GM12865 (cell line): ENCODE data around the gene SNX9.

Experiments
- DNase-seq: peaks from one replicate; pipeline ENCODE4 v3.0.0; 2010; ENCODE audit warnings: low read depth
- H3K4me3 ChIP-seq: 2 replicates; pipeline ENCODE4 v1.5.1; 2011; ENCODE audit warnings: mild to moderate bottlenecking, low read depth, low read length, control low read depth
- TF ChIP-seq, protein P1 (sequence below): IDR thresholded peaks from 2 replicates; pipeline ENCODE4 v1.5.1; 2011; ENCODE audit warnings: low read length, control low read depth, low read depth, inconsistent platforms; ENCODE audit not compliant: insufficient read depth; ENCODE audit errors: missing control alignments

SNX9 gene

GRCh38 chr6:157954150-157955117 is 131.4 kb downstream of the SNX9 start:
- TF ChIP-seq, protein P1, sequence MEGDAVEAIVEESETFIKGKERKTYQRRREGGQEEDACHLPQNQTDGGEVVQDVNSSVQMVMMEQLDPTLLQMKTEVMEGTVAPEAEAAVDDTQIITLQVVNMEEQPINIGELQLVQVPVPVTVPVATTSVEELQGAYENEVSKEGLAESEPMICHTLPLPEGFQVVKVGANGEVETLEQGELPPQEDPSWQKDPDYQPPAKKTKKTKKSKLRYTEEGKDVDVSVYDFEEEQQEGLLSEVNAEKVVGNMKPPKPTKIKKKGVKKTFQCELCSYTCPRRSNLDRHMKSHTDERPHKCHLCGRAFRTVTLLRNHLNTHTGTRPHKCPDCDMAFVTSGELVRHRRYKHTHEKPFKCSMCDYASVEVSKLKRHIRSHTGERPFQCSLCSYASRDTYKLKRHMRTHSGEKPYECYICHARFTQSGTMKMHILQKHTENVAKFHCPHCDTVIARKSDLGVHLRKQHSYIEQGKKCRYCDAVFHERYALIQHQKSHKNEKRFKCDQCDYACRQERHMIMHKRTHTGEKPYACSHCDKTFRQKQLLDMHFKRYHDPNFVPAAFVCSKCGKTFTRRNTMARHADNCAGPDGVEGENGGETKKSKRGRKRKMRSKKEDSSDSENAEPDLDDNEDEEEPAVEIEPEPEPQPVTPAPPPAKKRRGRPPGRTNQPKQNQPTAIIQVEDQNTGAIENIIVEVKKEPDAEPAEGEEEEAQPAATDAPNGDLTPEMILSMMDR, result no peak
- no peak for DNase-seq
- H3K4me3 ChIP-seq, result no peak overlapping the region

- no peak for DNase-seq
- no peak overlapping the region for H3K4me3 ChIP-seq
- TF ChIP-seq, protein P1, result no peak
Observed at GRCh38 chr6:157955675-157956074, 132.6 kb downstream of the SNX9 start.

- no peak for DNase-seq
- H3K4me3 ChIP-seq, result no peak overlapping the region
- TF ChIP-seq, protein P1, result no peak
Observed at GRCh38 chr6:157956171-157956730, 133.2 kb downstream of the SNX9 start.

GRCh38 chr6:157959451-157960227 is 136.6 kb downstream of the SNX9 start:
- TF ChIP-seq, protein P1, result no peak
- no peak for DNase-seq
- H3K4me3 ChIP-seq, result no peak overlapping the region

DNA sequence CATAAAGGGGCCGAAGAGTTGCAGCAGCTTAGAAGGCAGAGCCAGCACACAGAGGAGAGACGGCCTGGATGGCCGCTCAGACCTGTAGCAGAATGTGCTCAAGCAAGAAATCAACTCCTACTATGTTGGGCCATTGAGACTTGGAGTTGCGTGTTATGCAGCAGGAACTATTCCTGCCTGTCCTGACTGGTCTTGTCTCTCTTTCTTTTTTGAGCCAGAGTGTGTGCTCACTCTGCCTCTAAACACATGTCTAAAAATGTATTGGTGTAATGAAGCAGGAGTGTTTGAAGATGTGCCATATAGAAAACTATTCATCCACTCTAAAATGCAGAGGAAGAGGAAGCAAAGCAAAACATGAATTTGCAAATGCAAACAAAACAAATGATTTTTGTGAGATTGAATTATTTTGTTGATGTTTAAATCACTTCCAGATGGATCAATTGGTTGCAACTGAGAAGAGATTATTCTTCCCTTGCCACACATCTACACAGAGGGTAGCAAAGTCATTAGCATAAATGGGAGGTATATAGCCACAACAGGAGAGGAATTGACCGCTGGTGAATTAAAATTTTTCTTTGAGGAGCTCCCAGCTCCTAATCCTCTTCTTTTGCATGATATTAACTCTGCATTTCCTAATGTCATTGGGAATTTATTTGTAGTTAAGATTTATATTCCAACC is 138.2 kb downstream of the SNX9 start:
- TF ChIP-seq, protein P1, result no peak
- no peak for DNase-seq
- H3K4me3 ChIP-seq, result no peak overlapping the region

GRCh38 chr6:157961832-157962575 is 139.0 kb downstream of the SNX9 start:
- DNase-seq, result no peak
- TF ChIP-seq, protein P1, result no peak
- no peak overlapping the region for H3K4me3 ChIP-seq
